Measurements from ENCODE around the gene GLI1. TPM values are rescaled to one million over a fixed set of nuclear protein-coding genes. Genes with fewer than 3 reads are reported as not detected.

GLI1 gene
- total and polyA plus RNA-seq, 2 of the 13 experiments (the other 11 are each of a cell fraction or from before 2014, with no cell fraction given) = 0.09 to 0.20 TPM

GRCh38 chr12:57450057-57450456, 9.5 kb upstream of the GLI1 start:
- ChIA-PET POLR2A (interaction anchor here (3.3 to 6.4 kb wide), 2 partner anchors 16 to 20 kb away, joined by 35 to 99 read pairs; partner anchors contain the start of genes INHBC and R3HDM2), CTCF (ENCODE audit: low intra/inter-chr PET ratio, low total read pairs) (no interaction called here)
- no peak overlapping the region for H3K4me2 ChIP-seq (ENCODE audit: low read depth, low read length)
- ATAC-seq (no peak), FAIRE-seq (no peak), DNase-seq (ENCODE audit: low spot score) (no peak)
- BruUV-seq (replicated peaks) = no TSS peak
- H3K4me3 ChIP-seq (replicated peaks in 1 of 3; ENCODE audit: insufficient read depth in 1 of 3, low read depth in 2 of 3, low read length in 3 of 3) = no peak overlapping the region
- H3K4me1 ChIP-seq (ENCODE audit: insufficient read depth, low read length) = peaks cover 56% of the 10 kb centered on the region
- no peaks in the 10 kb centered on the region for H3K9me3 ChIP-seq (ENCODE audit: low read length)
- intact Hi-C loops (cut with micrococcal nuclease; ENCODE audit: unreplicated experiment) (loop anchor here (5.0 to 10.0 kb wide), 2 partner anchors 188 to 695 kb away; partner anchors contain the start of gene PRIM1), in situ Hi-C loops (cut with HindIII; ENCODE audit: extremely low pct_ligation_motif_present, low pct_unique_long_range_greater_than_20kb) (loop anchor here (5.0 kb wide), 1 partner anchor 143 kb away; no protein-coding TSS in a partner anchor)
- no peaks in the 10 kb centered on the region for H3K79me2 ChIP-seq (ENCODE audit: insufficient read depth, low read length)
- TF ChIP-seq SP140L (CRISPR knock-in tag; IDR thresholded peaks at IDR 0.05; ENCODE audit: borderline replicate concordance) (no peak), ZNF720 (CRISPR knock-in tag; IDR thresholded peaks at IDR 0.05) (no peak), ZBTB33 (CRISPR knock-in tag; IDR thresholded peaks at IDR 0.05) (peak; percentile 63; the same call in 1 of the 2 replicates), THRA (CRISPR knock-in tag; IDR thresholded peaks at IDR 0.05; ENCODE audit: borderline replicate concordance) (no peak)
- no peaks in the 10 kb centered on the region for H4K20me1 ChIP-seq (ENCODE audit: insufficient read depth, low read length)
- no peaks in the 10 kb centered on the region for H3K27me3 ChIP-seq (ENCODE audit: control insufficient read depth in 1 of 2, insufficient read depth in 2 of 2, low read length in 2 of 2)
- peak overlapping the region; percentile 58 for H3K27ac ChIP-seq (ENCODE audit: extremely low read length, insufficient read depth, low read length)
- H3K36me3 ChIP-seq (replicated peaks in 1 of 2; ENCODE audit: control insufficient read depth in 1 of 2, insufficient read depth in 2 of 2, low read length in 2 of 2) = no peaks in the 10 kb centered on the region
- no peak overlapping the region for H3K9ac ChIP-seq (ENCODE audit: insufficient read depth, low read depth, low read length)
- 86% methylated on average over 2 of the region's 3 CpGs for WGBS (ENCODE audit: low lambda C conversion rate)
- no peak overlapping the region for H2AFZ ChIP-seq (ENCODE audit: low read length)

Data from HepG2 (cell line).